CMK (cell line): Measurements from ENCODE around the gene SORL1-AS1.

Experiments used
- DNase-seq: peaks from one replicate; pipeline ENCODE4 v3.0.0-alpha.2; 2010; ENCODE audit warnings: low read depth

SORL1-AS1 gene

DNA sequence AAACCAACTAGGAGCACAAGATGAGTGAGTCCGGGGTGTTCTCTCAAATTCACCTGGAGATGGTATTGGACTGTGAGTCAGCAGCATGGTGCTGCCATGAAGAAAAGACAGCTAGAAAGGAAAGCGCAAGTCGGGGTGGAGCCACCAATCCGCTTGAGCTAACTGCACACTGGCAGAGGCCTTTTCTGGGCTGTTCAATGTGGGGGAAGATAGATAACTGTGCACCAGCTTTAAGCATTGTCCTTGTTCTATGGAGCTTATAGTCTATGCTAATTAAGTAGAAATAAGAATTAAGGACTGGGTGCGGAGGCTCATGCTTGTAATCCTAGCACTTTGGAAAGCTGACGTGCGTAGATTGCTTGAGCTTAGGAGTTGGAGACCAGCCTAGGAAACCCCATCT lies 21.9 kb upstream of the SORL1-AS1 start:
- DNase-seq: no peak

DNA sequence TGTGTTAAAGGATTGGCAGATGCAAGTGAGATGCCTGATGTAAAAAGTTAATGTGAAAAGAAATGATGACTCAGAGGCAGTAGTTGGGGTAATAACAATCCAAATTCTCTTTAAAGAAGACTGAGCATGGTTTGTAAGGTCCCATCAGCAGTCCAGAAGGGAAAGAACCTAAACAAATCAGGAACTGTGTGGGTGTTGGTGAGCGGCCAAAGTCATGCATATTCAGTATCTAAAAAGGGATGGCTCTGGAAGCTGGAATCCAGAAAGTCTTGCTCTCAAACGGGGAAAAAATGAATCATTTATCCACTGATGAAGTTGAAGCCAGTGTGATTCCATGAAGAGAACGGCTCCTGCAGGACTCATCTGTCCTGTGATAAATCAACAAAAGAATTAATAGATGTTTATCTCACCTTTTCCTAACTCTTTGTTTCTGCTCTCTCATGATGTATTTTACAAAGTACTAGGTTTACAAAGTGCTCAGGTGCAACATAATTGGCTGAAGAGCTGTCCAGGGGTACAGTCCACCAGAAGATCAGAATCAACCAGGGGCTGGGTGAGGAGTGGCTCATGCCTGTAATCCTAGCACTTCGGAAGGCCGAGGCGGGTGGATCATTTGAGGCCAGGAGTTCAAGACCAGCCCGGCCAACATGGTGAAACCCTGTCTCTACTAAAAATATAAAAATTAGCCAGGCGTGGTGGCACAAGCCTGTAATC lies 20.5 kb upstream of the SORL1-AS1 start:
- no peak for DNase-seq

- DNase-seq: no peak
Measured at GRCh38 chr11:121472312-121472711, 19.5 kb upstream of the SORL1-AS1 start.

- DNase-seq: no peak
Measured at GRCh38 chr11:121471167-121471566, 18.4 kb upstream of the SORL1-AS1 start.

DNA sequence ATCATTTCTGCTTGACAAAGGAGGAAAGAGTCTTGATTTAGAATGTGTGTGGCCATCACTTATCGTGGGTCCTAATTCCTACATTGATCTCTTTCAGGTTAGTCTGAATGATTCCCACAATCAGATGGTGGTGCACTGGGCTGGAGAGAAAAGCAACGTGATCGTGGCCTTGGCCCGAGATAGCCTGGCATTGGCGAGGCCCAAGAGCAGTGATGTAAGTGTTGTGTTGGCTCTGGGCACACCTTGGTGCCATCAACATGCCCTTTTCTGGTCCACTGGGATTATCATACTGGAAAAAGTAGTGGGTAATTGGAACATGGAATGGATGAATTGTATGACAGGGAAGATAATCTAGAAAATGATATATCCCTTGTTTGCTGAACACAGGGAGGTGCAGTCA lies 17.1 kb upstream of the SORL1-AS1 start:
- no peak for DNase-seq

- DNase-seq: no peak
Measured at GRCh38 chr11:121467965-121468364, 15.2 kb upstream of the SORL1-AS1 start.

GRCh38 chr11:121467471-121467870 lies 14.7 kb upstream of the SORL1-AS1 start:
- DNase-seq: no peak

DNA sequence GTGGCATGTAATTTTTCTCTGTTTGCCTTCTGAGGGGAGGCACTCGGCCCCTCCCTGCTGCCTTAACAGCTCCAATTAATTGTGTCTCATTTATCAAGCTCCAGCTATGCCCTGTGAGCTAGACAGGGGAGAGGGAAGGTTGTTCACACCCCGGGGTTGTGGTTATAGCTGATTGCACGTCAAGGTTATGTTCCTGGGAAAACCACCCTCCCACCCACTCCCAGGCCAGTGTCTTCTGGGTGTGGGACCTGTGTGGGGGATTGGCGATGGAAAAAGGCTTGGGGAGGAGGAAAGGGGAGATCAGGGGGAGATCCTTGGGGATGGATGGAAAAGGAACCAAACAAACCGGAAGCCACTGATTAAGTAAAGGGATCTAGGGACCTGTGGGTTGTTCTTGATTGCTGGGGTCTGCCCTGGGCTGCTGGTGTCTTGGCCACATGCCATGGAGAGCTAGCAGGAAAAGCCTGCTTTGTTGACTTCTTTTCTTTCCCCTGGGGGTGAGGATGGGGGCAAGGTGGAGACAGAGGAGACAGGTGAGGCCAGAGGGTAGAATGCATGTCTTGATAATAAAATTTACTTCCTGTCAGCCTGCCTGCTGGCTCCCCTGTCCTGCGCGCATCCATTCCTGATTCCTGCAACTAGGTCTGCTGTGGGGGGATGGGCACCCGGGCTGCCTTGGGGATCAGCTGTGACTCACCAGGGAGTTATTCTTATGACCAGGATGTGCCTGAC lies 13.5 kb upstream of the SORL1-AS1 start:
- DNase-seq: no peak

DNA sequence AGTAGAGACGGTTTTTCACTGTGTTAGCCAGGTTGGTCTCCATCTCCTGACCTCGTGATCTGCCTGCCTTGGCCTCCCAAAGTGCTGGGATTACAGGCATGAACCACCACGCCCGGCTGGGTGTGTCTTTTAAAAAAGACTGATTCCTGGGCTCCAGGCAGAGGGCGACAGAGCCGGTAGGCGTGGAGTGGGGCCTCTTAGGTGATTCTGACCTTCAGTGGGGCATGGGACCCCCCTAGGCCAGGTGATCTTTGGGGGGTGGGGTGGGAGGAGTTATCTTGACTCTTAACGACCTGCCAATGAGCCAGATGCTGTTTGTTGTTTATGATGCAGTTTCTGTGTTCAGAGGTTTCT lies 12.9 kb upstream of the SORL1-AS1 start:
- no peak for DNase-seq

DNA sequence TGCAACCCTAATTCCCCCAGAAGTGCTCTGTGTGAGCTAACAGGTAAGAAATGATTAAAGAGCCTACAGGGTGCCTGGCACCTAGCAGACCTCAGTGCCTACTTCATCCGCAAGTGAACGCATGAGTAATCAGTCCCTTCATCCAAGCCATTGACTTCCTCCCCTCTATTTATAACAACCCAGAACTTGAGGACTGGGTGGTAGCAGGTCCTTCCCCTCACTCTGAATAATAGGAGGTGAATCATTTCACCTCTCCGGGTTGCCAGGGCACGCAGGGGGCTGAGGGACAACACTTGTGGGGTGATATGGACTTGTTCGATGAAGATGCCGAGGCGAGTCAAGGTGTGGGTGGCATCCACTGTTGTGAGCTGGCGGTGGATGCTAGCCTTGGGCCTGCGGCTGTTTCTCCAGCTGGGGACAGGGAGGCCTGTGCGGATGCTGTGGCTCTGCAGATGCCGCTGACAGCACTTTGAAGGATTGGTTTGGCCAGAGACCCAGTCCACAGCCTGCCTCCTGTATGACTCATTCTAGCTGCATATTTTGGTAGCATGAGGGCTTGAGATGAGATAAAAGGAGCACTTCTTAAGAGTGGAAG lies 11.7 kb upstream of the SORL1-AS1 start:
- DNase-seq: no peak

DNA sequence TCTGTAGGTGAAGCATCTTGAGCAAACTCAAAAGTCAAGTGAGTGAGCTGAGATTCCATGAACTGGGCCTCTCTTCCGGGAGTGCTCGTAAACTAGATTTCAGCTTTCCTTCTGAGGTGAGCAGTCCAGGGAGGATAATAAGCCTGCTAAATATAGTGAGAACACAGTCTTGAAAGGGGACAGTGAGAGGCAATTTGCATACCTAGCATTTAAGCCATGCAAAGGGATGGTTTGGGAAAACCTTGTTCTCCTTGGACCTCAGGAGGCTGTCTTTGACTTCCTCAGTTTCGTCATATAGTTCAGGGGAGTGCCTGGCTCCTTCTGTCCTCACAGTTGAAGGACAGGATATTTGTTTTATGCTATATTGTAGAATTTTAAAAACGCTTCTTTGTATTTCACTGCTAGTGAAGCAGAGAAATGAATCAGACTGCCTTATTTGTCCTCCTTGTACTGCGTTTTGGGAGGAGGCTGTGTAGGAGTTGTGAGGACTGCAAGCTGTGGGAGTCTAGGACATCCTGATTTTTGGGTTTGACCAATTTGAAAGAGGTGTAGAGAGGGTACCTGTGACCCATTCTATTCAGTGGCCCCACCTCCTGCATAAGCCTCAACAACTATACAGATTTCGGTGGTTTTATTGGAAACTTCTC lies 11.0 kb upstream of the SORL1-AS1 start:
- no peak for DNase-seq

DNA sequence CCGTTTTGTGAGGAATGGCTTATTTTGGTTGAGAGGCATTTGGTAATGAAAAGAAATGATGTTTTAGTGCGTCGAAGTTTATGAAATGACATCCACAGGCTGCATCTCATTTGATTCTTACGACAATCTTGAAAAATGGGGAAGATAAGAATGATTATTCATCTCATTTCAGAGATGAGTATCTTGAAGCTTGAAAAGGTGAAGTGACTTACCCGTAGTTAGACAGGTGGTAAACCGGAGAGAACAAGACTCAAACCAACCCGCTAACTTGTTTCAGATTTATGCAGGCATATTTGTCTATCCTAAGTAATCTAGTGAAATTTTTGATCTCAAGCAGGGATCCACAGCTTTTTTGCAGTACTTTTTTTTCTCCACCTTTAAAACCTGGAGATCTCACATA lies 9.1 kb upstream of the SORL1-AS1 start:
- no peak for DNase-seq

DNA sequence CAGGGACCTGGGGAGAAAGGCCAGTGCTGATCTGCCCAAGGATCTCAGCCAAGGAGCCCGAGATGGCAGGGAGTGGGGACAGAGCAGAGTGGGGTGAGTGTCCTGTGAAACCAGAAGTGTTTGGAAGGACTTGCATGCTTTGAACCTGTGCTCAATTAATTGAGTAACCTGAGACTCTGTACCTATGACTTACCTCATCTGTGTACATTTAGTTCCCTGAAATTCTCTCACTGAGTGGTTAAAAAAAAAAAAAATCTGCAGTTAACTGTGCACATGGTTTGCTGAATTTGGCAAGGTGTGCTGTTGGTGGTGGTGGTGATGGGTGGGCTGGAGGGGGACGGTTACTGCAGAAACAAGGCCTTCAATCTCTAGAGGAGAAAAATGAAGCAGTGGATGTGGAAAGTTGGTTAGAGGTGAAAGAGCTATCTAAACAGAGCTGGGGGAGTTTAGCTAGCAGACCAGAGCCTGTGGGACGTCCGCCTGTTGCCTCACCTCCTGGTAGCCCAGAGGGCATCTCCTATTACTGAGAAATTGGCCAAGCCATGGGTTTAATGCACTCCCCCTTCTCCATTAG lies 8.3 kb upstream of the SORL1-AS1 start:
- DNase-seq: no peak

GRCh38 chr11:121459413-121460017 lies 6.7 kb upstream of the SORL1-AS1 start:
- no peak for DNase-seq

DNA sequence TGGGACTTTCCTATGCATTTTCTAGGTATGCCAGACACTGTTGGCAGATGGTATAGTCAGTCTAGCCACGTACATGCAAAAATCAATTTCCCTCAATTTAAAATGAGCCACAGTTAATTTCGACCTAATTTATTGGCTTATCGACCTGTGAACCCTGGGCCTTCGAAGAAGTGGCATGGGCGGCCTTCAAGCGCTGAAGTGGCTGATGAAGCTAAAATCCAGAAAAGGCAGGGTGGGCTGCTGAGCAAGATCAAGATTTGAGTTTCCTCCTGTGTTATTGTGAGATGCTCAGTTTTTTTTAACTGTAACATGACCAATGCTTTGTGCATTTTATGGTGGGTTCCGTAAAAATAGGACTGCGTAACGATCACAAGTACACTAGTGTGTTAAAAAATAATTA lies 5.8 kb upstream of the SORL1-AS1 start:
- DNase-seq: no peak

GRCh38 chr11:121456816-121457431 lies 4.2 kb upstream of the SORL1-AS1 start:
- no peak for DNase-seq

- no peak for DNase-seq
Measured at GRCh38 chr11:121456151-121456550, 3.4 kb upstream of the SORL1-AS1 start.

DNA sequence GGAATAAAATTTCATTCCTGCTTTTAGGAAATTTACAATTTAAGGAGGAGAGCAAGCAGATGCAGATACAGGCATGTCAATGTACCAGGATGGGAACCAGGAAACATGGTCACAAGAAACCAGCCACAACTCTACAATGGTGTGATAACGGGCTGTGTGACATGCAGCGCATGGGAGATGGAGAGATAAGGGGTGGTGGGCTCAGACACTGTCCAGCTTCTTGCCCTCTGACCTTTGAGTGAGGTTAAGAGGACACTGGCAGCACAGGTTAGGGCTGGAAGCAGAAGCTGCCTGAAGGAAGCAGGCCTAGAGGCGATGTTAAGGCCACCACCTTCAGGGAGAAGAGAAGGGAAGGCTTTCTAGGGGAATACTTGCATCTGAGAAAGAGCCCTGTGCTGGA lies 2.3 kb upstream of the SORL1-AS1 start:
- no peak for DNase-seq

DNA sequence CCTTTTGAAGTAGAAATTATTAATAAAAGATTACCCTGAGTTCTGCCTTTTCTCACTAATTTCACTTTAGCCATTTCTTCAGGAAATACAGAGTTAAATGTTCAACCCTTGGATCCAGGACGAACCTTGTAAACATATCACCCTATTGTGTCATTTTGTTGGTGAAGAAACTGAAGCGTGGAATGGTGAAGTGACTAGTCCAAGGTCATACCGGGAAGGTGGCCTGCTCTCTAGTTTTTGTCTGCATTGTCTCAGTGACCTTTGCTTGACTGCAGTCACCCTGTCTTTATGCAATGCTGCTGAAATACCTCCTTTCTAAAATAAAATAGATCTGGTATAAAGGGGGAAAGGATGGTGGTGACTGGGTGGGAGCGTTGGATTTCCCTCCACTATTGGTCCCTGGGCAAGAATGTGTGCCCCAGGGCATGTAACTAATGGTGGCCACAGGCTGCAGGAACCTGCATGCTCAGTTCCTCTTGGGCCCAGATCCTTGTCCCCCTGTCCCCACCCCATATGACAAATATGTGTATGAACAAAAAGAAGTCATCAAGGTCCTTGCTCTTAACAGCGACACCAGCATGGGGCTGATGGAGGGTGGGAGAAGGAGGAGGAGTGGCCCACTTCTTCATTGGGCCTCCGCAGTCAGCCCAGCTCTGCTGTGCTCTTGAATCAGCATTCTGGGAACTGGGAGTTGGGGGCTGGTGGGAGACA lies 977 bp upstream of the SORL1-AS1 start:
- no peak for DNase-seq

- no peak for DNase-seq
Measured at GRCh38 chr11:121451986-121452608, 670 bp downstream of the SORL1-AS1 start, which contains the start of gene SORL1. SORL1 (plus strand) TSS chr11:121452314; CDS start chr11:121452332, 18 bp downstream.
